ENCODE measurements around the gene SIRT5.

SIRT5 gene

DNA sequence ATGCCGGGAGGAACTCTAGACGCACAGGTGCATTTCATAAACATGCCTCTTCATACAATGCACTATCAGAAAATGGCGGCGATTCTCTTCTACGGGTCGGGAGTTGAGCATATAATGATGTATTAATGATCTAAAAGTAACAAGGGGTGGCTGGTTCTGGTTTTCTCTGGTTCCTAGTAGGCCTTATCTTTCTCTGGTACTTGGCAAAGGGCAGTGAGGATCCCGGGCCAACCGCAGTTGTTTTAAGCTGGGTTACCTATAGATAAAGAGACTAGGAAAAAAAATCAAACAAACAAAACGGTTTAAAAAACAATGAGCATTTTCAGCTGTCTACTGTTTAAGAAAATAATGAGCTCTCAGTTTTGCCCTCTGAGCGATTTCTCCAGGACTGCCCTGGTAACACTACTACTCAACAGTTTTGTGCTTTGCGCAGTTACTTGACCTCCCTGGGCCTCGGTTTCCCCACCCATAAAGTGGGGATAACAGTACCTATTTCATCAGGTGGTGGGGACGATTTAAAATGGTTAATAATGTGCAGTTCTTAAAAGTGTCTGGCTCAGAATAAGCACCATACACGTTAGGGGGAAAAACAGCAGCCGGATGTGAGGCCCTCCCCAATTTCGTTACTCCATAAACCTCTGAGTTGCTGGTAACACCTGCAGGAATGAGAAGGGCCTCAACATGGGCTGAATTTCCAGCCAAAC is 1.3 kb upstream of the SIRT5 start:
- H3K4me3 ChIP-seq (ENCODE audit: low read length), result peak overlapping the region; percentile 90
- peak overlapping the region; percentile 96 for H3K9ac ChIP-seq (ENCODE audit: low read length)
- peak overlapping the region; percentile 85 for H3K27ac ChIP-seq (ENCODE audit: low read length)
- H3K9me3 ChIP-seq (ENCODE audit: control insufficient read depth, low read depth, low read length), result no peaks in the 10 kb centered on the region
- no peaks in the 10 kb centered on the region for H3K27me3 ChIP-seq (ENCODE audit: control insufficient read depth, insufficient read depth, low read length)
- H3K36me3 ChIP-seq (ENCODE audit: control insufficient read depth, low read depth, low read length), result no peaks in the 10 kb centered on the region
- H3K4me1 ChIP-seq (ENCODE audit: control insufficient read depth, low read depth, low read length), result peaks cover 11% of the 10 kb centered on the region

DNA sequence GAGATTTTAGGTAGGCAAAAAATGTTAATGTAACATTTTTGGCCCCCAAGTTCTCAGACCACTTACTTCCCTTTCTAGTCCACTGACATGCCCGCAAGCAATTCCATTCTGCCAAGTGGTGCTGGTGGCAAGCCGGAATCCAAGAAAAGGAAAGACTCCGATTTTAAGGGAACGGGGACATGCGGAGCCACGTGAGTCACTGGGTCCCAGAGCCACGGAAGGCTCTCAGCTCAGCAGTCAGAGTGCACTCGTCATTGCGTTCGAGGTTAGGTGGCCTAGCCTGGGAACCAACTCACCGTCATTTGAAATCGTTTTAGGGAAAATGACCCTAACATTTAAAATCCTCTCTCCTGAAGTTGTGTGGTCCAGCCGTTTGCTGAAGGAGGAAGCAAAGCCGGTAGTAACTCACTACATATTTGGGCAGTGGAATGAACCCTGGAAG is 711 bp upstream of the SIRT5 start:
- Histone ChIP-seq H3K9ac (ENCODE audit: low read length) (peak overlapping the region; percentile 96), H3K9me3 (ENCODE audit: control insufficient read depth, low read depth, low read length) (no peaks in the 10 kb centered on the region), H3K27me3 (ENCODE audit: control insufficient read depth, insufficient read depth, low read length) (no peaks in the 10 kb centered on the region), H3K36me3 (ENCODE audit: control insufficient read depth, low read depth, low read length) (no peaks in the 10 kb centered on the region), H3K4me1 (ENCODE audit: control insufficient read depth, low read depth, low read length) (peaks cover 11% of the 10 kb centered on the region), H3K4me3 (ENCODE audit: low read length) (peak overlapping the region; percentile 90), H3K27ac (ENCODE audit: low read length) (peak overlapping the region; percentile 85)

DNA sequence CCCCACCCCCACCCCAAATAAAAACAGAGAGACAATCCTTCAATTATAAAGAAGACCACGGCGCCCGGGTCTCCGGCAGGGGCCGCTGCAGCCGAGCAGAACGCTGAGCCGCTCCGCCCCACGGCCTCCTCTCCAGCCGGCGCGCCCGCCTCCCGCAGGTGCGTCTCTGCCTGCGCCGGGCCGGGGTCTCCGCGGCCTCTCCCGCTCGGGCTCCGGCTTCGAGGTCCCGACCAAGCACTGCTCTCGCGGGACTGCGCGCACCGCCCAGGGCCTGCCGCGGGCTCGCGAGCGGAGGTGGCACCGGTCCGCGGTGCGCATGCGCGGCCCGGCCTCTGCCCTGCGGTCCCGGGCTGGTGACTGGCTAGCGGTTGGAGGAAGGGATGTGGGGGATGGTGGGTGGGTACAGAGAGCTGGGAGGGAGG is 241 bp upstream of the SIRT5 start:
- no peaks in the 10 kb centered on the region for H3K36me3 ChIP-seq (ENCODE audit: control insufficient read depth, low read depth, low read length)
- H3K9me3 ChIP-seq (ENCODE audit: control insufficient read depth, low read depth, low read length), result no peaks in the 10 kb centered on the region
- peak overlapping the region; percentile 96 for H3K9ac ChIP-seq (ENCODE audit: low read length)
- H3K27ac ChIP-seq (ENCODE audit: low read length), result peak overlapping the region; percentile 92
- H3K4me1 ChIP-seq (ENCODE audit: control insufficient read depth, low read depth, low read length), result peaks cover 11% of the 10 kb centered on the region
- no peaks in the 10 kb centered on the region for H3K27me3 ChIP-seq (ENCODE audit: control insufficient read depth, insufficient read depth, low read length)
- H3K4me3 ChIP-seq (ENCODE audit: low read length), result peak overlapping the region; percentile 90

DNA sequence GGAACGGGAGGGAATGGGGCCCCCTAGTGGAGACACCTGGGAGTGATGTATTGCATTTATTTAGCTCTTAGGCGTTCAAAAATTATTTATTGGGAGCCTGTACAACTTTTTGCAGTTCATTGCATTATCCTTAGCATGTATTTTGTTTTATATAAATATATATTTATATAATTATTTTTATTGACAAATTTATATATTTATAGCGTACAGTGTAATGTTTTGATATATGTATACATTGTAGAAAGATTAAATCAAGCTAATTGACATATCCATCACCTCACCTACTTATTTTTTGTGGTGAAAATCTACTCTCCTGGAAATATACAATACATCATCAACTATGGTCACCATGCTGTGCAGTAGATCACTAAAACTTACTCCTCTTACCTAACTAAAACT is 975 bp downstream of the SIRT5 start:
- H3K4me3 ChIP-seq (ENCODE audit: low read length), result peak overlapping the region; percentile 87

DNA sequence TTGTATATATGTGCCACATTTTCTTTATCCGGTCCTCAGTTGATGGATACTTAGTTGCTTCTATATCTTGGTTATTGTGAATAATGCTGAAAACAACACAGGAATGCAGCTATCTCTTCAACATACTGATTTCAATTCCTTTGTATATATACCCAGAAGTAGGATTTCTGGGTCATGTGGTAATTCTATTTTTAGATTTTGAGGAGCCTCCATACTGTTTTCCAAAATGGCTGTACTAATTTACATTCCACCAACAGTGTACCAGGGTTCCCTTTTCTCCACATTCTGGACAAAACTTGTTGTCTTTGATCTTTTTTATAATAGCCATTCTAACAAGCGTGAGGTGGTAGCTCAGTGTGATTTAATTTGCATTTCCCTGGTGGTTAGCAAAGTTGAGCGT is 1.6 kb downstream of the SIRT5 start:
- Histone ChIP-seq H3K4me1 (ENCODE audit: control insufficient read depth, low read depth, low read length) (peaks cover 11% of the 10 kb centered on the region), H3K36me3 (ENCODE audit: control insufficient read depth, low read depth, low read length) (peaks cover 9% of the 10 kb centered on the region), H3K27me3 (ENCODE audit: control insufficient read depth, insufficient read depth, low read length) (no peaks in the 10 kb centered on the region), H3K4me3 (ENCODE audit: low read length) (no peak overlapping the region), H3K27ac (ENCODE audit: low read length) (no peak overlapping the region), H3K9me3 (ENCODE audit: control insufficient read depth, low read depth, low read length) (no peaks in the 10 kb centered on the region), H3K9ac (ENCODE audit: low read length) (no peak overlapping the region)

More for the DNA sequence above, 975 bp downstream of the SIRT5 start:
- peaks cover 11% of the 10 kb centered on the region for H3K4me1 ChIP-seq (ENCODE audit: control insufficient read depth, low read depth, low read length)
- peaks cover 9% of the 10 kb centered on the region for H3K36me3 ChIP-seq (ENCODE audit: control insufficient read depth, low read depth, low read length)
- no peaks in the 10 kb centered on the region for H3K27me3 ChIP-seq (ENCODE audit: control insufficient read depth, insufficient read depth, low read length)
- H3K9ac ChIP-seq (ENCODE audit: low read length), result no peak overlapping the region
- H3K27ac ChIP-seq (ENCODE audit: low read length), result no peak overlapping the region
- no peaks in the 10 kb centered on the region for H3K9me3 ChIP-seq (ENCODE audit: control insufficient read depth, low read depth, low read length)

DNA sequence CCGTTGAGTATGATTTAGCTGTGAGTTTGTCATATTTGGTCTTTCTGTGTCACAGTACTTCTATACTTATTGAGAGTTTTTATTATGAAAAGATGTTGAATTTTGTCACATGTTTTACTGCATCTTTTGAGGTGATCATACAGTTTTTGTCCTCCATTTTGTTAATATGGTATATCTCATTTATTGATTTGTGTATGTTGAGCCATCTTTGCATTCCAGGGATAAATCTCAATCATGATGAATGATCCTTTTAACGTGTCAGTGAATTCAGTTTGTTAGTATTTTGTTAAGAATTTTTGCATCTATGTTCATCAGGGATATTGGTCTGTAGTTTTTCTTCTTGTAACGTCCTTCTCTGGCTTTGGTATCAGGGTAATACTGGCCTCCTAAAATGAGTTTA is 3.5 kb downstream of the SIRT5 start:
- Histone ChIP-seq H3K9me3 (ENCODE audit: control insufficient read depth, low read depth, low read length) (no peaks in the 10 kb centered on the region), H3K36me3 (ENCODE audit: control insufficient read depth, low read depth, low read length) (peaks cover 9% of the 10 kb centered on the region), H3K4me1 (ENCODE audit: control insufficient read depth, low read depth, low read length) (peaks cover 9% of the 10 kb centered on the region), H3K27me3 (ENCODE audit: control insufficient read depth, insufficient read depth, low read length) (no peaks in the 10 kb centered on the region), H3K4me3 (ENCODE audit: low read length) (no peak overlapping the region), H3K27ac (ENCODE audit: low read length) (no peak overlapping the region), H3K9ac (ENCODE audit: low read length) (no peak overlapping the region)

DNA sequence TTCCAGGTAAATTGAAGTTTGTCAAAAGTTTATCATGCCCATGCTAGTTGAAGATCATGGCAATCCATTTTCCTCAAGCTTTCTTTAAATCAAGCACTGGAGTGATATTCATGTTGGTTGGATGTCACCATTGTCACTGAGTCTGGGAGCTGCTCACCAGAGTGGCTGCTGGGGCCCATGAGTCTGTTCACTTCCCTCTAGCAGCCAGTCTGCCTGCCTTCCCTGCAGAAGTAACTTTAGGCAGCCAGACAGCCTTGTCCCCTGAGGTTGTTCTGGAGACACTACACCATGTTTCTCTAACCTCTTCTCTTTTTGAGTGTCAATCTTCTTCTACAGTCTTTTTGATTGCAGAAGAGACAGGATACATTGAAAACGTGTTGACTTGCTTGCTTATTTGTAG is 5.5 kb downstream of the SIRT5 start:
- Histone ChIP-seq H3K4me3 (ENCODE audit: low read length) (no peak overlapping the region), H3K27ac (ENCODE audit: low read length) (no peak overlapping the region), H3K27me3 (ENCODE audit: control insufficient read depth, insufficient read depth, low read length) (no peaks in the 10 kb centered on the region), H3K9ac (ENCODE audit: low read length) (no peak overlapping the region), H3K9me3 (ENCODE audit: control insufficient read depth, low read depth, low read length) (no peaks in the 10 kb centered on the region), H3K36me3 (ENCODE audit: control insufficient read depth, low read depth, low read length) (peaks cover 9% of the 10 kb centered on the region), H3K4me1 (ENCODE audit: control insufficient read depth, low read depth, low read length) (no peaks in the 10 kb centered on the region)

DNA sequence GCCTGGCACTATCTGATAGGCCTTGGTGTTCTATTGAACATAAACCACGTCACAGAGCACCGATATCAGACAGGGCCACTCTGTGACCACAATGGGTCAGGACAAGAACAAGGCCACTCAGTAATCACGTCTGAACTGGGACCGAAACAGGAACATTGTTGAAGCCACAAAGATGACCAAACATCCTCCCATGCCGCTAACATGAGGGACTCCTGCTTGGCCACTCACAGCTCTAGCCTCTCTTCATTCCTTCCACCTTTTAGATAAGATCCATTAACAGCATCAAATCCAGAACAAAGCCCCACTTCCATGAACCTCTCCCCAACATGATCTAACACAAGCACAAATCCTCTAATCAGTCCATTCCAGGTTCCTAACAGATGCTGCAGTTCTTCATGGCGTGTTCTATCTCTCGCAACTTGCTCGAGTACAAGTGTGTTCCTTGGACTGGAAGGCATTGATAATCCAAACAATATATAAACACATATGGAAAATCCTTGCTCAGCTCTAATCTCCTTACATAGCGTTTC is 7.4 kb downstream of the SIRT5 start:
- H3K4me1 ChIP-seq (ENCODE audit: control insufficient read depth, low read depth, low read length), result no peaks in the 10 kb centered on the region
- no peak overlapping the region for H3K4me3 ChIP-seq (ENCODE audit: low read length)
- H3K27me3 ChIP-seq (ENCODE audit: control insufficient read depth, insufficient read depth, low read length), result no peaks in the 10 kb centered on the region
- H3K9me3 ChIP-seq (ENCODE audit: control insufficient read depth, low read depth, low read length), result no peaks in the 10 kb centered on the region
- no peak overlapping the region for H3K9ac ChIP-seq (ENCODE audit: low read length)
- H3K27ac ChIP-seq (ENCODE audit: low read length), result no peak overlapping the region
- peaks cover 9% of the 10 kb centered on the region for H3K36me3 ChIP-seq (ENCODE audit: control insufficient read depth, low read depth, low read length)

DNA sequence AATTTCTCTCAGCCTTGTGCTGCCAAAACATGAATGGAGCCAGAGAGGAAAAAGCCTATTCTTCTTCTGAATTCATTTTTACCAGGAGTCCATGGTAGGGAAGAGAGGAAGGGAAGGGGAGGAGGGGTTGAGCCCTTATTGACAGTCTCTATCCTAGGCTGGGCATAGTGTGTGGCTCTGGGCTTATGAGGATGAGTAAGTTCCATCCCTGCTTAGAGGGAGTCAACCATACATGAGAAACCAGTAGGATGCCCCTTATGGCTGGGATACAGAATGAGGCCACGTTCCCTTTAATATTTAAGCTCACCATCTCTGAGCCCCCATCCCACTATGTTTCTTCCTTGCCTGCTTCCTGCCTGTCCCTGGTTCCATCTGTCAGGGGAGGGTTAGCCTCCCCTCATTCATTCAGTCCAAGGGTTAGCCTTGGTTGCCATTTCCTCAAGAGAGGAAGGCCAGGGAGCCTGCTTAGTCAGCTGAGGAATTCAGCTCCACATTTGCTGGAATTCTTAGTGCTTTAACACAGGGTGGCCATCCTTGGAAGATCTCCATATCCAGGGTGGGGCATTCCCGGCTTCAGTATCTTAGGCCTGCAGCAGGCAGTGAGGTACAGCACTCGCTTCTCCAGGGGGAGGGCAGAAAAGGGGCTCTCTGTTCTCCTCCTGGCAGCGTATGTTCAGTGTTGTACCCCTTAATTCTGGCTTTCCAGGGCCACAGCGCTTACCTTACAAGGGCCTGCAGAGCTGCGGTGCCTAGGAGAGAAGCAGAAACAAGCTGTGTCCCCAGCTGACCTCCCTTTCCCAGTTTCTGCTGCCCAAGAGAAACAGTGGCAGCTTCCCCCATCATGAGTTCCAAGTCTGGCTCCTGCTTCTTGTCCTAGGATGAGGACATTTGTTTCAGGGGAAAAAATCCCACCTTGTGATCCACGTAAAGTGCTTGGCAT is 12.5 kb downstream of the SIRT5 start:
- Histone ChIP-seq H3K9me3 (ENCODE audit: control insufficient read depth, low read depth, low read length) (no peaks in the 10 kb centered on the region), H3K27ac (ENCODE audit: low read length) (no peak overlapping the region), H3K36me3 (ENCODE audit: control insufficient read depth, low read depth, low read length) (peaks cover 12% of the 10 kb centered on the region), H3K4me1 (ENCODE audit: control insufficient read depth, low read depth, low read length) (no peaks in the 10 kb centered on the region), H3K9ac (ENCODE audit: low read length) (no peak overlapping the region), H3K27me3 (ENCODE audit: control insufficient read depth, insufficient read depth, low read length) (no peaks in the 10 kb centered on the region), H3K4me3 (ENCODE audit: low read length) (no peak overlapping the region)

DNA sequence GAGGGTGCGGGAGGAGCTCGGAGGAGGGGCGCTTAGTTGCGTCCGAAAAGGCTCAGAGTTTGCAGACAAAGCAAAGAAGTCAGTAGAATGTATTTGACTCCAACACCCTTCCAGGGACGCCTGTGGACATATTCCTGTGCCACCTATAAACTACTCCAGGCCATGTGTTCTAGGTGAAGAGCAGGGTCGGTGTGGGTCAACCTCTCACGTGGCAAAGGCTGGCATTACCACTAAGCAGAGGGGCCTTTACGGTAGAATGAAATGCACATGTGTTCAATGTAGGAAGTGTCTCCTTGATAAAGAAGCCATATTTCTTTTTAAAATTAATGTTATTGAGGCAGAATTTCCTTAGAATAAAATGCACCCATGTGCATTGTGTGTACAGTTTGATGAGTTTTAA is 15.4 kb downstream of the SIRT5 start:
- Histone ChIP-seq H3K27ac (ENCODE audit: low read length) (no peak overlapping the region), H3K4me1 (ENCODE audit: control insufficient read depth, low read depth, low read length) (no peaks in the 10 kb centered on the region), H3K27me3 (ENCODE audit: control insufficient read depth, insufficient read depth, low read length) (no peaks in the 10 kb centered on the region), H3K4me3 (ENCODE audit: low read length) (no peak overlapping the region), H3K36me3 (ENCODE audit: control insufficient read depth, low read depth, low read length) (peaks cover 16% of the 10 kb centered on the region), H3K9ac (ENCODE audit: low read length) (no peak overlapping the region), H3K9me3 (ENCODE audit: control insufficient read depth, low read depth, low read length) (no peaks in the 10 kb centered on the region)

DNA sequence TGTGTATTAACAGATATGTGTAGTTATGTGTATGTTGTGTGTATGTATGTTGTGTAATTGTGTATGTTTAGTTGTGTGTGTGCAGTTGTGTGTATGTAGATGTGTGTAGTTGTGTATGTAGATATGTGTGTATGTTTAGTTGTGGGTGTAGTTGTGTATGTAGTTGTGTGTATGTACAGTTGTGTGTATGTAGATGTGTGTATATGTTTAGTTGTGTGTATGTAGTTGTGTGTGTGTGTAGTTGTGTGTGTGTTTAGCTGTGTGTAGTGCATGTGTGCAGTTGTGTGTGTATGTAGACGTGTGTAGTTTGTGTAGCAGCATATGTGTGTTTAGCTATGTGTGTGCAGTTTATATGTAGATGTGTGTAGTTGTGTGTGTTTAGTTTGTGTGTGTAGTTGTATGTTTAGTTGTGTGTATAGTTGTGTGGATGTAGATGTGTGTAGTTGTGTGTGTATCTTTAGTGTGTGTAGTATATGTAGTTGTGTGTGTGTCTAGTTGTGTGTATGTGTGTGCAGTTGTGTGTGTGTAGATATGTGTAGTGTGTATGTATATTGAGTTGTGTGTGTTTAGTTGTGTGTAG is 16.3 kb downstream of the SIRT5 start:
- Histone ChIP-seq H3K9ac (ENCODE audit: low read length) (no peak overlapping the region), H3K27me3 (ENCODE audit: control insufficient read depth, insufficient read depth, low read length) (no peaks in the 10 kb centered on the region), H3K36me3 (ENCODE audit: control insufficient read depth, low read depth, low read length) (peaks cover 24% of the 10 kb centered on the region), H3K27ac (ENCODE audit: low read length) (no peak overlapping the region), H3K9me3 (ENCODE audit: control insufficient read depth, low read depth, low read length) (no peaks in the 10 kb centered on the region), H3K4me1 (ENCODE audit: control insufficient read depth, low read depth, low read length) (no peaks in the 10 kb centered on the region), H3K4me3 (ENCODE audit: low read length) (no peak overlapping the region)

All from iPS-18a (cell line).